Right kidney (tissue), 9 donors: ENCODE results near the gene UROC1.

Source experiments
- DNase-seq: peaks from one replicate; pipeline ENCODE4 v3.0.0-alpha.2; 2016
- long read RNA-seq, 8 donors: transcript quantifications; one replicate each; lab custom pipeline, GENCODE V29; 2026

Gene UROC1
- long read RNA-seq, donor 1 = 0 reads
- long read RNA-seq, donor 2 = 0 reads
- long read RNA-seq, donor 3 = 0 reads
- long read RNA-seq, donor 4 = 0 reads
- long read RNA-seq, donor 5 = 0 reads
- long read RNA-seq, donor 6 = 0 reads
- long read RNA-seq, donor 7 = 0 reads
- long read RNA-seq, donor 8 = 0 reads

GRCh38 chr3:126517291-126517951 lies at the start of gene UROC1:
TSS of gene UROC1 (minus strand) at chr3:126517773. CDS start at chr3:126517719, 54 bp downstream.
- DNase-seq = no peak

- no peak for DNase-seq
Observed at GRCh38 chr3:126562737-126563276, 45.2 kb upstream of the UROC1 start.

- no peak for DNase-seq
Observed at GRCh38 chr3:126558336-126559071, 40.9 kb upstream of the UROC1 start, which contains the start of gene C3orf22. TSS of gene C3orf22 (minus strand) at chr3:126558932. CDS start at chr3:126553390, 5,542 bp downstream.

GRCh38 chr3:126557761-126558160 lies 40.2 kb upstream of the UROC1 start:
- no peak for DNase-seq

- no peak for DNase-seq
Observed at GRCh38 chr3:126557415-126557745, 39.8 kb upstream of the UROC1 start.

GRCh38 chr3:126556637-126557414 lies 39.3 kb upstream of the UROC1 start:
- no peak for DNase-seq

GRCh38 chr3:126555795-126556636 lies 38.4 kb upstream of the UROC1 start:
- DNase-seq = no peak

GRCh38 chr3:126554560-126555525 lies 37.3 kb upstream of the UROC1 start:
- no peak for DNase-seq

- no peak for DNase-seq
Observed at GRCh38 chr3:126553284-126554084, 35.9 kb upstream of the UROC1 start.

- DNase-seq = no peak
Observed at GRCh38 chr3:126552688-126553283, 35.2 kb upstream of the UROC1 start.

- no peak for DNase-seq
Observed at GRCh38 chr3:126551839-126552687, 34.5 kb upstream of the UROC1 start.

GRCh38 chr3:126551121-126551838 lies 33.7 kb upstream of the UROC1 start:
- no peak for DNase-seq

GRCh38 chr3:126550488-126551051 lies 33.0 kb upstream of the UROC1 start:
- no peak for DNase-seq

GRCh38 chr3:126549861-126550487 lies 32.4 kb upstream of the UROC1 start:
- no peak for DNase-seq

GRCh38 chr3:126548556-126549466 lies 31.2 kb upstream of the UROC1 start:
- DNase-seq = no peak
